Panc1 (cell line): ENCODE measurements around the gene TXNDC2.

Experiments used
- POLR2AphosphoS5 ChIP-seq: IDR thresholded peaks from 2 replicates; pipeline ENCODE4 v1.6.1; 2012; ENCODE audit warnings: mild to moderate bottlenecking, low read depth, low read length, moderate library complexity
- SIN3A ChIP-seq: IDR thresholded peaks from 2 replicates; pipeline ENCODE4 v1.6.1; 2012; ENCODE audit warnings: low read depth, mild to moderate bottlenecking, low read length, moderate library complexity, borderline replicate concordance; ENCODE audit not compliant: insufficient read depth
- TCF7L2 ChIP-seq: IDR thresholded peaks from 2 replicates; pipeline ENCODE4 v1.6.1; 2011; ENCODE audit warnings: mild to moderate bottlenecking, low read depth, low read length, inconsistent platforms
- TF ChIP-seq, protein P1 (sequence below): fragments of 450-650 bp; IDR thresholded peaks from 2 replicates; pipeline ENCODE4 v1.5.1; 2017; ENCODE audit warnings: mild to moderate bottlenecking
- TF ChIP-seq, protein P2 (sequence below), 2 experiments: IDR thresholded peaks; 2 replicates each; pipeline ENCODE4 v1.6.1; 2011 to 2012; ENCODE audit warnings: low read depth in 2 of 2, control low read depth in 1 of 2, low read length in 1 of 2, mild to moderate bottlenecking in 1 of 2, moderate library complexity in 1 of 2; ENCODE audit not compliant: insufficient read depth in 1 of 2

DNA sequence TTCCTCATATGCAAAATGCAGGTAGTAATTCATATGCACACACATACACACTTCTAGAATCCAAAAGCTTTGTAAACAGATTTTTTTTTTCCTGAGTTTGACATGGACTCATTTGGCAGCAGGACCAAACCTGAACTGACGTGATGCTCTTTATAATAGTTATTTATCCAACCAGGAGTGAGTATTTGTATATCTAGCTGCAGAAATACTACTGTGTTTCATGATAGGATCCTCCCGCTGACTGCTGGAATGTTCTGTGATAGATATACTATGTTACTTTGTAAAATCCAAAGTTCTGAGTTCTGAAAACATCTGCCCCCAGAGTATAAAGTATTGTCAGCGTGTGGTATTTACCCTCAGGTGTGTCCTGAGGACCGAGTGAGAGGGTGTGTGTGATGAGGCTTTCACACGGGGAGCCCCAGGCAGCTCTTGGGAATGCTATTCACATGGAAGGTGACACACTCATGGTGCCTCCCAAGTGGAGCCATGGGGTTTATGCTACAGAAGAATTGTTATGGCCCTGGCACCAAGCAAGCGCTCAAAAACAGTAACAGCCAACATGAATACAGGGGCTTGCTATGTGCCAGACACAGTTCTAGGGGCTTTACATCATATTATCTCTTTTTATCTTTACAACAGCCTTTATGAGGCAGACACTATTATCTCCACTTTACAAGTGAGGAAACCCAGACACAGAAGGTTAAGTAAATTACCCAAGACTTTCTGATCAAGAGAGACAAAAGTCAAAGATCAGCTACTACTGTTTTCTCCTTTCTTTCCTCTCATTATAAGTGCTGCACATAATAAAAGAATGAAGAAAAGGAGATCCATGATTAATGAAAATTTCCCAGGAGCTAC, 16.7 kb upstream of the TXNDC2 start:
- TF ChIP-seq, protein P1, sequence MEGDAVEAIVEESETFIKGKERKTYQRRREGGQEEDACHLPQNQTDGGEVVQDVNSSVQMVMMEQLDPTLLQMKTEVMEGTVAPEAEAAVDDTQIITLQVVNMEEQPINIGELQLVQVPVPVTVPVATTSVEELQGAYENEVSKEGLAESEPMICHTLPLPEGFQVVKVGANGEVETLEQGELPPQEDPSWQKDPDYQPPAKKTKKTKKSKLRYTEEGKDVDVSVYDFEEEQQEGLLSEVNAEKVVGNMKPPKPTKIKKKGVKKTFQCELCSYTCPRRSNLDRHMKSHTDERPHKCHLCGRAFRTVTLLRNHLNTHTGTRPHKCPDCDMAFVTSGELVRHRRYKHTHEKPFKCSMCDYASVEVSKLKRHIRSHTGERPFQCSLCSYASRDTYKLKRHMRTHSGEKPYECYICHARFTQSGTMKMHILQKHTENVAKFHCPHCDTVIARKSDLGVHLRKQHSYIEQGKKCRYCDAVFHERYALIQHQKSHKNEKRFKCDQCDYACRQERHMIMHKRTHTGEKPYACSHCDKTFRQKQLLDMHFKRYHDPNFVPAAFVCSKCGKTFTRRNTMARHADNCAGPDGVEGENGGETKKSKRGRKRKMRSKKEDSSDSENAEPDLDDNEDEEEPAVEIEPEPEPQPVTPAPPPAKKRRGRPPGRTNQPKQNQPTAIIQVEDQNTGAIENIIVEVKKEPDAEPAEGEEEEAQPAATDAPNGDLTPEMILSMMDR = no peak
- TF ChIP-seq TCF7L2 (no peak), POLR2AphosphoS5 (no peak), SIN3A (no peak)
- TF ChIP-seq, protein P2, sequence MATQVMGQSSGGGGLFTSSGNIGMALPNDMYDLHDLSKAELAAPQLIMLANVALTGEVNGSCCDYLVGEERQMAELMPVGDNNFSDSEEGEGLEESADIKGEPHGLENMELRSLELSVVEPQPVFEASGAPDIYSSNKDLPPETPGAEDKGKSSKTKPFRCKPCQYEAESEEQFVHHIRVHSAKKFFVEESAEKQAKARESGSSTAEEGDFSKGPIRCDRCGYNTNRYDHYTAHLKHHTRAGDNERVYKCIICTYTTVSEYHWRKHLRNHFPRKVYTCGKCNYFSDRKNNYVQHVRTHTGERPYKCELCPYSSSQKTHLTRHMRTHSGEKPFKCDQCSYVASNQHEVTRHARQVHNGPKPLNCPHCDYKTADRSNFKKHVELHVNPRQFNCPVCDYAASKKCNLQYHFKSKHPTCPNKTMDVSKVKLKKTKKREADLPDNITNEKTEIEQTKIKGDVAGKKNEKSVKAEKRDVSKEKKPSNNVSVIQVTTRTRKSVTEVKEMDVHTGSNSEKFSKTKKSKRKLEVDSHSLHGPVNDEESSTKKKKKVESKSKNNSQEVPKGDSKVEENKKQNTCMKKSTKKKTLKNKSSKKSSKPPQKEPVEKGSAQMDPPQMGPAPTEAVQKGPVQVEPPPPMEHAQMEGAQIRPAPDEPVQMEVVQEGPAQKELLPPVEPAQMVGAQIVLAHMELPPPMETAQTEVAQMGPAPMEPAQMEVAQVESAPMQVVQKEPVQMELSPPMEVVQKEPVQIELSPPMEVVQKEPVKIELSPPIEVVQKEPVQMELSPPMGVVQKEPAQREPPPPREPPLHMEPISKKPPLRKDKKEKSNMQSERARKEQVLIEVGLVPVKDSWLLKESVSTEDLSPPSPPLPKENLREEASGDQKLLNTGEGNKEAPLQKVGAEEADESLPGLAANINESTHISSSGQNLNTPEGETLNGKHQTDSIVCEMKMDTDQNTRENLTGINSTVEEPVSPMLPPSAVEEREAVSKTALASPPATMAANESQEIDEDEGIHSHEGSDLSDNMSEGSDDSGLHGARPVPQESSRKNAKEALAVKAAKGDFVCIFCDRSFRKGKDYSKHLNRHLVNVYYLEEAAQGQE (IDR thresholded peaks at IDR 0.05; ENCODE audit: insufficient read depth in 1 of 2, low read depth in 2 of 2, low read length in 1 of 2) = no peak
